GM19324 (cell line): Measurements from ENCODE around the gene NEU4.

ENCODE experiments used
- ATAC-seq: cut with Tn5 transposase; IDR thresholded peaks from one replicate; pipeline ENCODE4 v1.9.1; 2021; ENCODE audit warnings: mild to moderate bottlenecking, moderate library complexity; ENCODE audit not compliant: unreplicated experiment, low FRiP score

NEU4 gene

DNA sequence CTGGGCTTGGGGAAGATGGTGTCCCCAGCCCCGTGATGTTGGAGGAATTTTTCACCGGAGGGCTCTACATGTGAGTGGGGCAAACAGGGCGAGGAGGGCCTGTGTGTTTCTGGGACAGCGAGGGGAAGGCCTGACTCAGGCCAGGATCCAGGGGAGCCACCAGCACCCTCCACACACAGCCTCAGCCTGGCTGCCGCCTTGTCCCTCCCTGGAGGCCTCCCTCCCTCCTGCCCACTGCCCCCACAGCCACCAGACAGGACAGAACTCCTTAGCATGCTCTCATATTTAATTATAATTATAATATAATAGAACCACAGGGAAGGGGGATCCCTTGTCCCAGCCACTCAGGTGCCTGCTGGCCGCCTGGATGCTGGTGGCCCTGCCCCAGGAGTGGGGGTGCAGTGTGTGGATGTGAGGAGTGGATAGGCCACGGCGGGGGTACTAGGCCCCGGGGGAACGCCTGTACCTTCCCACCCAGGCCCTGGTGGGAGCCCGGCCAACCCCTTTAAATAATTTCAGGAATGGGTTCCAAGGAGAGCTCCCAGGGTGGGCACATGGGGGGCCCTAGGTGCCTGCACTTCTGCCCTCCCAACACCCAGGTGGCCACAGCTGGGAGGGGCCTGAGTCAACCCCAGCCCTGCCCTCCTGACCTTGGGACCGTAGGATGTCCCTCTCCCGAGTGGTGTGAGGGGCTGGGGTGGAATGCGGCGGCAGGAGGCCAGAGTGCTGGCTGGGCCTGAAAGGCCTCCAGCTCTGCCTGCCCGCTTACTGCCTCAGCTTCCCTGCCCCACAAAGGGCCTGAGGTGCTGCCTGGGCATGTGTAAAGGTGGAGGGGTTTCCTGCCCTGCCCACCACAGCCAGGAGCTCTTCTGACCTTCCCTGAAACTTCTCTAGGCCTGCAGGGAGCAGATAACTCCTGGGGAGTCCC, 40.9 kb downstream of the NEU4 start:
- ATAC-seq = no peak

- no peak for ATAC-seq
These were observed 41.7 kb downstream of the NEU4 start for GRCh38 chr2:241850544-241851324.

DNA sequence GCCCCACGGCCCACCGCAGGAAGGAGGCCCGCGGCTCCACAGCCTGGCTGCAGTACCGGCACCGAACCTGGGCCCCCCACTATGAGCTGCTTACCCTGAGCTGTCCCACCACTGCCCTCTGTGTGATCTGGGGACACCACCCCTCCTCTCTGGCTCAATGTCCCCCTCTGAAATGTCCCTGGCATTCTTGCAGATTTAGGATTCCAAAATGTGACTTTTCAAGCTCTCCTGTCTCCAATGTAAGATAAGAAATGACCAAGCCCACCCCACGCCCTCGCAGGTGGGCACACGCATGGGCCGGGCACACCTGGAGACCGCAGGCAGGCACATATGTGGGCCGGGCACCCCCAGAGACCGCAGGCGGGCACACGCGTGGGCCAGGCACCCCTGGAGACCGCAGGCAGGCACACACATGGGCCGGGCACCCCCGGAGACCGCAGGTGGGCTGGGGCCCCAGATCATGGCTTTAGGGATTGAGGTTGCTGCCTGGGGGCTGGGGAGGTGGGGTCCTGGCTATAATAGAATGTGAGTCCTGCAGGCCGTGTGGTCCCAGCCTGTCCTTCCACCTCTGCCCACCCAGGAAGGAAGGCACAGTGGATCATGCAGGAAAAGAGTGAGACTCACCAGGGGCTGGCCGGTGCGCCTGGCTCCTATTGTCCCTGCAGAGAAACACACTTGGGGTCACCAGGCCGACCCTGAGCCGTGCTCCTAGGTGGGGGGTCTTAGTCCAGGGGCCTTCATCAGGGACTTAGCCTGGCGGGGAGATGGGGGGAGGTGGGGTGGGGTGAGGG, 42.5 kb downstream of the NEU4 start:
- no peak for ATAC-seq

DNA sequence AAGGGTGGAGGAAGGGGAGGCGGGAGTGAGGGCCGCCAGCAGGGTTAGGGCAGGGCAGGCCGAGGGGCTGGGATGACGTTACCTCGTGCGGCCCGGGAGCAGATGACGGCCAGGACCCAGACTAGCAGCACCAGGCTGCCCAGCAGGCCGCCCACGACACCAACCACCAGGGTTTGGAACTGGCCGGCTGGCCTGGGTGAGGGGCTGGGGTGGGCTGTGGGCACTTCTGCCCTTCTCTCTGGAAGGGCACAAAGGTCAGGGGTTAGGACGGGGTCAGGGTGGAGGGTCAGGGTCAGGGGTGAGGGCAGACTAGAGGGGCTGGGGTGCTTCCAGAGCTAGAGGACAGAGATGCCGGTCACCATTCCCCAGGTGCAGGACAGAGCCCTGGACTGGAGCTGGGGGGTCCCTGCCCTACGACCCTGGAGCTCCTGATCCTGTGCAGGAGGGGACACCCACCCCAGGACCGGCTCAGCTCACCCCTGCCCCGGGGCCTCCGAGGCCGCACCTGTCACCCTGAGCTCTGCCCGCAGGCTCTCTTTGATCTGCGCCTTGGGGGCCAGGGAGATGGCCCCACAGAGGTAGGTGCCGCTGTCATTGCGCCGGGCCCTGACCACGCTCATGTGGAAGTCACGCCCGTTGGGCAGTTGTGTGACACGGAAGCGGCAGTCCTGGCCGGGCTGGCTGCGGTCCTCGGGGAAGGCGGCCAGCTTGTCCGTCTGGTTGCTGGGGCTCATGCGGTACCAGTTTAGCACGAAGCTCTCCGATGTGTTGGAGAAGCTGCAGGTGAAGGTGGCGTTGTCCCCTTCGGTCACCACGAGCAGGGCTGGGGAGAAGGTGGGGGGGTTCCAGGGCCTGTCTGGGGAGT, 43.4 kb downstream of the NEU4 start:
- ATAC-seq = no peak

GRCh38 chr2:241852981-241853631, 44.1 kb downstream of the NEU4 start:
- no peak for ATAC-seq

DNA sequence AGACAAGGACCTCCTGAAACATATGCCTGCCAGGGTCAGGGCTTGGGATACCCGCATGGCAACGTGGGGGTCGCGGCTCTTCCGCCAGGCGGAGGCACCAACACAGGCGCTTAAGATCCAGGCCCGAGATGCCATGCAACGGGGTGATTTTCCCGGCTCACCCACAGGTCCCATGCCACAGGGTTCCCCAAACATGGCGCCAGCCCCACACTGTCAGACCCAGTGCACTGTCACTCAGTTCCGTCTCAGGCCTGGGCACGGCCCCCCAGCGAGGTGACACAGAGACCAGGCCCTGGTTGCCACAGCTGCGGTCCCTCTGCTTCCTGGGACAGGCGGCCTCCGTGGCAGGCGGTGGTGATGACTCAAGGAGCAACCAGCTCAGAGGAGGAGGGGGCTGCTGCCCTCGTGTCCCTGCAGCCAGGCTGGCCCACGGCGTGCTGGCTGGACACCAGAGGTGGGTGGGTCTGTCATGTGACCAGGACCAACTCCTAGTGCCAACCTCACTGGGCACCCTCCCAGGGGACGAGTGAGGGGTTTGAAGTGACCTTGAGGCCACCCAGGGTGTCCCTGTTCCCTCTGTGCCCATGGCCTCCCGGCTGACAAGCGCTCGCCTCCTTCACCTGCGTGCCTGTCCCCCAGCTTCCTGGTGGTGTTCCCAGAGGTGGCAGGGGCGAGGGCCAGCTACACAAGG, 44.8 kb downstream of the NEU4 start:
- ATAC-seq = no peak

DNA sequence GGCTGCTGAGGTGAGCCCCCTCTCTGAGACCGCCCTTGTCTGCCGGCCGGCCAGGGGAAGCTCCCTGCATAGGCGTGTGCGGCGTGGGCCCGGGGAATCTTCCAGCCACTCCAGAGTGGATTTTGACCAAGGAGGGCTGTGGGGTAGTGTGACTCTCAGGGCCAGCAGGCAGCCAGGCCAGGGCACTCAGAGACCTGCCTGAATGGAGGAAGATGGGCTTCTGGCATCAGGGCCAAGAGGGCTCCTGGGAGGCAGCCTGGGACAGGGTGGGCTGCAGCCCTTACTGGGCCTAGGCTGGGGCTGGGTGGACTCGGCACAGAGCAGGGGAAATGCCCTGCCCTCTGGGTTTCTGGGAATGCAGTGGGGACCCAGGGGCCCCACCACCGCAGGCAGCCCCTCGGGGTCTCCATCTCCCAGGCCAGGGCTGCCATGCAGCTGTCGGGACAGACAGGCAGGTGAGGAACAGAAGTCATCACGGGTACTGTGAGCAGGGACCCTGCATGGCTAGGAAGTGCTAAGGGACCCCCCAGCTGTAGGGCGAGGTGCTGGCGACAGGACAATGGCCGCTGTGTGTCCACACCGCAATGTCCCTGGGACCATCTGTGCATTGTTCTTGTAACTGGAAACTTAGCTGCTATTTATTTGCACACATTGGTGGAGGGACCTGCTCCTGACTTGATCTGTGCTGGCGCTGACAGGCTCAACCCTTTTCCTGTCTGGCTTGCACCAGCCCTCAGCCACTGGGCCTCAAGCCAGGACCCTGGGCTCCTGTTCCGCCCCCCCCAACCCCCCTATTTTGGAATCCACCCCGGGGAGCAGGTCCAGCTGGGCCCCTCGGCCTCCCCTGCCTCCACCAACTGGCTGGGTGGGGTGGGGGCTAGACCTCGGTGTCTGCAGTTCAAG, 45.6 kb downstream of the NEU4 start:
- no peak for ATAC-seq

GRCh38 chr2:241855245-241855887, 46.4 kb downstream of the NEU4 start:
- ATAC-seq = no peak

GRCh38 chr2:241855888-241856422, 47.0 kb downstream of the NEU4 start:
- no peak for ATAC-seq

- ATAC-seq = no peak
These were observed 48.1 kb downstream of the NEU4 start for GRCh38 chr2:241857041-241857541.

- ATAC-seq = no peak
These were observed 48.7 kb downstream of the NEU4 start for GRCh38 chr2:241857572-241858121.

DNA sequence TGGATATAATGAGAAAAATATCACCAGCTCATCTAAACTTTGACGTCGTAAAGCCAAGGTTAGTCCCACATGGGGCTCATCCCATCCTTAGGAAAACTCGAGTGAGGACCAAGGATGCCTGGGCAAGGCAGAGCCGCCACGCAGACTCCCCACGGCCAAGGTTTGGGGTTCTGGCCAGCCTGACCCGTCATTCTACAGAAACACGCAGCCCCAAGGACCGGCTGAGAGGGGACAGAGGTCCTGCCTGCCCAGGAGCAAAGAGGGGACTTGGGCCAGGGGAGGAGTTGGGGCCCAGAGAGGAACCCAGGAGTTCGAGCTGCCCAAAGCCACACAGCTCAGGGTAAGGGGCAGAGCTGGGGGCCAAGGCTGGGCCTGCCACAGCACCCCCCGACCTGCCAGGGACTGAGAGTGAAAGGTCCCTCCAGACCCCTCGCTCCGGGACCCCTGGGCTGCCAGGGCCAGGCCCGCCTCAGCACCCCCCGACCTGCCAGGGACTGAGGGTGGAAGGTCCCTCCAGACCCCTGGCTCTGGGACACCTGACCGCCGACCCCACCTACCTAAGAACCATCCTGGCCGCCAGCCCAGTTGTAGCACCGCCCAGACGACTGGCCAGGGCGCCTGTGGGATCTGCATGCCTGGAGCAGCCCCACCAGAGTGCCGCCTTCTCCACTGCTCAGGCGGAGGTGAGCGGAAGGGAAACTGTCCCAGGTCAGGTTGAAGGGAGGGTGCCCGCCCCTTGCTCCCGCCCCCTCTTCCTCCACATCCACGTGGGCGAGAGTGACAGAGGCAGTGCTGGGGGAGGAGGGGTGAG, 49.4 kb downstream of the NEU4 start, which contains the start of gene PDCD1:
Gene PDCD1, minus strand, starts transcription at position 689 of the 811 bp plus-strand sequence. Its CDS starts 56 bp downstream, at position 633.
- no peak for ATAC-seq

DNA sequence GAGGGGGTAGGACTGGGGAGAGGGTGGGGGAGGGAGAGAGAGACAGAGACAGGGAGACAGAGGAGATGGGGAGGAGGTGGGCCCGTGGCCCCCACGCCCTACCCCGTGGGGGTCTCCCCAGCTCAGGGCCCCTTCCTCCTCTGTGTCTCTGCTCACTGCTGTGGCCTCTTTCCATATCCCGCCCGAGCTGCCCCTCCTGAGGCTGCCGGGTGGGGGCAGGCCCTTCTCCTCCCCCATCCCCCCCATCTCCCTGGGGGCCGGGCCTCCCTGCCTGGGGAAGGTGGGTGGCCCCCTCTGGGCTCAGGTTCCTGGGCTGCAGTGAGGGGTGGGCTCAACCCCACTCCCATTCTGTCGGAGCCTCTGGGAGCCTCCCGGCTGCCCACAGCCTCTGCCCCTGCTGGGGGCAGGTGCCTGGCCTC, 50.0 kb downstream of the NEU4 start:
- no peak for ATAC-seq

- ATAC-seq = no peak
These were observed 50.6 kb downstream of the NEU4 start for GRCh38 chr2:241859436-241860183.
